ENCODE data around the gene PLAAT4. TPM values are rescaled to one million over a fixed set of nuclear protein-coding genes. Genes with fewer than 3 reads are reported as not detected.

Gene PLAAT4
- total RNA-seq, 1 experiment from 2014 or later, result 1.2 TPM

- no TSS peak for BruUV-seq (replicated peaks)
- no peaks in the 10 kb centered on the region for H3K27me3 ChIP-seq (replicated peaks; ENCODE audit: control insufficient read depth, insufficient read depth, low read length)
- ChIA-PET POLR2A (interaction anchor here (0.5 kb wide), 1 partner anchor 148 kb away, joined by 3 read pairs; no protein-coding TSS in a partner anchor), CTCF (interaction anchor here (0.9 kb wide), 1 partner anchor 54 kb away, joined by 3 read pairs; no protein-coding TSS in a partner anchor)
- Mint-ChIP-seq H3K9me3 (ENCODE audit: unreplicated experiment) (no peaks in the 10 kb centered on the region), H3K36me3 (ENCODE audit: insufficient read depth, unreplicated experiment) (peaks cover 1% of the 10 kb centered on the region), H3K27ac (ENCODE audit: unreplicated experiment) (peak overlapping the region; percentile 95), H3K4me1 (ENCODE audit: low read depth, unreplicated experiment) (peaks cover 48% of the 10 kb centered on the region), H3K27me3 (ENCODE audit: insufficient read depth, unreplicated experiment) (no peaks in the 10 kb centered on the region), H3K4me3 (ENCODE audit: unreplicated experiment) (no peak overlapping the region)
- no peak overlapping the region for H3K4me3 ChIP-seq (ENCODE audit: low read depth, low read length)
- intact Hi-C loops (cut with micrococcal nuclease; ENCODE audit: unreplicated experiment), result loop anchor here (5.0 kb wide), 3 partner anchors 34 to 104 kb away; partner anchors contain the start of gene PLAAT5
- peaks cover 60% of the 10 kb centered on the region for H3K4me1 ChIP-seq
- DNase-seq, result no peak
- no peak for TF ChIP-seq CTCF (IDR thresholded peaks at IDR 0.05; ENCODE audit: insufficient read depth in 1 of 2, low read depth in 1 of 2, low read length in 1 of 2, severe bottlenecking in 1 of 2, unreplicated experiment in 1 of 2)
- H3K36me3 ChIP-seq (ENCODE audit: control insufficient read depth, insufficient read depth, low read length), result no peaks in the 10 kb centered on the region
- no peaks in the 10 kb centered on the region for H3K9me3 ChIP-seq
Measured at GRCh38 chr11:63532799-63533475, 3.7 kb upstream of the PLAAT4 start.

GRCh38 chr11:63534076-63534475, 2.5 kb upstream of the PLAAT4 start:
- BruUV-seq (replicated peaks), result no TSS peak
- H3K4me1 Mint-ChIP-seq (ENCODE audit: low read depth, unreplicated experiment), result peaks cover 44% of the 10 kb centered on the region
- POLR2A ChIA-PET, result no interaction called here
- H3K9me3 Mint-ChIP-seq (ENCODE audit: unreplicated experiment), result no peaks in the 10 kb centered on the region
- no peak overlapping the region for H3K4me3 Mint-ChIP-seq (ENCODE audit: unreplicated experiment)
- CTCF ChIA-PET, result no interaction called here
- H3K27me3 Mint-ChIP-seq (ENCODE audit: insufficient read depth, unreplicated experiment), result no peaks in the 10 kb centered on the region
- no peak for DNase-seq
- H3K4me1 ChIP-seq, result peaks cover 55% of the 10 kb centered on the region
- intact Hi-C loops (cut with micrococcal nuclease; ENCODE audit: unreplicated experiment), result loop anchor here (5.0 kb wide), 3 partner anchors 33 to 103 kb away; partner anchors contain the start of gene PLAAT5
- no peaks in the 10 kb centered on the region for H3K27me3 ChIP-seq (replicated peaks; ENCODE audit: control insufficient read depth, insufficient read depth, low read length)
- no peaks in the 10 kb centered on the region for H3K9me3 ChIP-seq
- H3K36me3 ChIP-seq (ENCODE audit: control insufficient read depth, insufficient read depth, low read length), result no peaks in the 10 kb centered on the region
- peak overlapping the region; percentile 5 for H3K27ac Mint-ChIP-seq (ENCODE audit: unreplicated experiment)
- TF ChIP-seq CTCF (IDR thresholded peaks at IDR 0.05; ENCODE audit: insufficient read depth in 1 of 2, low read depth in 1 of 2, low read length in 1 of 2, severe bottlenecking in 1 of 2, unreplicated experiment in 1 of 2), result no peak
- no peak overlapping the region for H3K4me3 ChIP-seq (ENCODE audit: low read depth, low read length)
- H3K36me3 Mint-ChIP-seq (ENCODE audit: insufficient read depth, unreplicated experiment), result no peaks in the 10 kb centered on the region

GRCh38 chr11:63534895-63535461, 1.6 kb upstream of the PLAAT4 start:
- BruUV-seq (replicated peaks), result no TSS peak
- no peak for TF ChIP-seq CTCF (IDR thresholded peaks at IDR 0.05; ENCODE audit: insufficient read depth in 1 of 2, low read depth in 1 of 2, low read length in 1 of 2, severe bottlenecking in 1 of 2, unreplicated experiment in 1 of 2)
- H3K27ac Mint-ChIP-seq (ENCODE audit: unreplicated experiment), result no peak overlapping the region

More at GRCh38 chr11:63534895-63535461, 1.6 kb upstream of the PLAAT4 start:
- POLR2A ChIA-PET, result no interaction called here
- Histone ChIP-seq H3K9me3 (no peaks in the 10 kb centered on the region), H3K27me3 (replicated peaks; ENCODE audit: control insufficient read depth, insufficient read depth, low read length) (no peaks in the 10 kb centered on the region), H3K4me3 (ENCODE audit: low read depth, low read length) (no peak overlapping the region), H3K36me3 (ENCODE audit: control insufficient read depth, insufficient read depth, low read length) (no peaks in the 10 kb centered on the region), H3K4me1 (peaks cover 47% of the 10 kb centered on the region)
- Mint-ChIP-seq H3K27me3 (ENCODE audit: insufficient read depth, unreplicated experiment) (no peaks in the 10 kb centered on the region), H3K4me1 (ENCODE audit: low read depth, unreplicated experiment) (peaks cover 35% of the 10 kb centered on the region), H3K36me3 (ENCODE audit: insufficient read depth, unreplicated experiment) (no peaks in the 10 kb centered on the region), H3K4me3 (ENCODE audit: unreplicated experiment) (no peak overlapping the region), H3K9me3 (ENCODE audit: unreplicated experiment) (no peaks in the 10 kb centered on the region)
- no peak for DNase-seq
- intact Hi-C loops (cut with micrococcal nuclease; ENCODE audit: unreplicated experiment), result loop anchor here (5.0 kb wide), 3 partner anchors 32 to 102 kb away; partner anchors contain the start of gene PLAAT5
- CTCF ChIA-PET, result no interaction called here
